Right cardiac atrium (tissue), 5 donors: ENCODE data around the gene TNFAIP1. TPM values are rescaled to one million over a fixed set of nuclear protein-coding genes. Genes with fewer than 3 reads are reported as not detected.
"Not testable (repeated sequence)": the region's sequence is repeated elsewhere in the genome, so short reads cannot be mapped to it uniquely, and the experiment has no call there.

Experiments used
- ATAC-seq, 2 donors: fragments of 200-7000 bp; cut with Tn5 transposase; one replicate each; pipeline versions ENCODE4 v1.8.0 to v1.9.1; 2020; ENCODE audit warnings: moderate library complexity in 2 of 2, mild to moderate bottlenecking in 1 of 2
- DNase-seq, 3 donors: peaks; one replicate each; pipeline ENCODE4 v3.0.0-alpha.2; 2020
- H3K27ac ChIP-seq: one replicate; pipeline ENCODE4 v1.5.1; 2013; ENCODE audit warnings: mild to moderate bottlenecking, low read length, control low read depth, moderate library complexity
- H3K27me3 ChIP-seq: one replicate; pipeline ENCODE4 v1.6.1; 2013; ENCODE audit not compliant: control insufficient read depth, insufficient read depth
- H3K4me1 ChIP-seq: one replicate; pipeline ENCODE4 v1.6.1; 2013; ENCODE audit warnings: low read length; ENCODE audit not compliant: control insufficient read depth, insufficient read depth
- H3K4me3 ChIP-seq: one replicate; pipeline ENCODE4 v1.5.1; 2013; ENCODE audit warnings: low read length, control low read depth
- H3K9me3 ChIP-seq: one replicate; pipeline ENCODE4 v1.6.1; 2013; ENCODE audit warnings: low read length; ENCODE audit not compliant: control insufficient read depth
- WGBS: extraction: QIAGEN DNeasy Blood & Tissue Kit; methylation state at CpG from one replicate; pipeline ENCODE4 v1.1.7; 2013; 5-methylcytosine and 5-hydroxymethylcytosine counted together
- intact Hi-C, 4 donors: fragments of 100-400 bp; cut with DNase I; formaldehyde crosslinking; loops; one replicate each; pipeline versions ENCODE4 v1.11.0 to v1.14.0; 2022 to 2023
- long read RNA-seq, 4 donors: library from polyadenylated mRNA; unstranded; transcript quantifications; one replicate each; pipeline ENCODE4 v2.0.0, GENCODE V29; 2020 to 2021
- polyA plus RNA-seq: library from polyadenylated mRNA; stranded (reverse); fragments of 200-250 nt; gene quantifications from one replicate; pipeline ENCODE4 v1.2.3, GENCODE V29; 2013
- total RNA-seq, 4 donors: library from RNA; stranded (reverse); fragmentation: NEBNext Ultra II Directional; extraction: Animal tissue kit (Norgen Biotek cat#: 25700); gene quantifications; one replicate each; pipeline ENCODE4 v1.2.1, GENCODE V29; 2021
- donor health status: healthy with polysubstance abuse.
- donor health status: DM: no; HTN: yes; CAD: no.
- donor health status: DM: no; HTN: no; CAD: no.
- donor health status: DM: no; HTN: yes; CAD: no; lungs with severe emphysema.
- donor health status: DM: yes; HTN: yes; CAD: no.

Gene TNFAIP1
- total RNA-seq (10 to 100 TPM; 33.3 to 72.3 (median 34.7) TPM), polyA plus RNA-seq (20.1 TPM)
- long read RNA-seq, donor 1, transcript TNFAIP1-201 (7 exons, 3,627 nt), result major isoform, 31 of 92 reads
- long read RNA-seq, donor 1, partial matches to known transcripts, result 43 of 92 reads
- long read RNA-seq, donor 1, other reads (novel, unspliced or antisense), result 18 of 92 reads
- long read RNA-seq, donor 2, transcript TNFAIP1-201 (7 exons, 3,627 nt), result major isoform, 20 of 52 reads
- long read RNA-seq, donor 2, partial matches to known transcripts, result 30 of 52 reads
- long read RNA-seq, donor 2, other reads (novel, unspliced or antisense), result 2 of 52 reads
- long read RNA-seq, donor 3, transcript TNFAIP1-201 (7 exons, 3,627 nt), result major isoform, 125 of 360 reads
- long read RNA-seq, donor 3, partial matches to known transcripts, result 218 of 360 reads
- long read RNA-seq, donor 3, other reads (novel, unspliced or antisense), result 16 of 360 reads
- long read RNA-seq, donor 4, transcript TNFAIP1-201 (7 exons, 3,627 nt), result major isoform, 21 of 59 reads
- long read RNA-seq, donor 4, partial matches to known transcripts, result 31 of 59 reads
- long read RNA-seq, donor 4, other reads (novel, unspliced or antisense), result 7 of 59 reads

- Histone ChIP-seq H3K27me3 (no peaks in the 10 kb centered on the region), H3K4me1 (peaks cover 11% of the 10 kb centered on the region), H3K4me3 (peak within 1 kb of the TSS; percentile 95), H3K9me3 (no peaks in the 10 kb centered on the region), H3K27ac (peak within 1 kb of the TSS; percentile 98)
- peak; percentile 100 for DNase-seq
- ATAC-seq, result peak; percentile 93 to 98
- WGBS, result under 1% methylated on average over 62 of the region's 62 CpGs
- intact Hi-C loops, result no loop called here
These were observed at the start of gene TNFAIP1, which contains the start of gene IFT20 for GRCh38 chr17:28335201-28335958. Gene TNFAIP1, plus strand, starts transcription at chr17:28335761. Its CDS starts 3,761 bp downstream, at chr17:28339522. Gene IFT20, minus strand, starts transcription at chr17:28335472. Its CDS starts 3,487 bp downstream, at chr17:28331985.

- WGBS, result 80% methylated on average over 2 of the region's 2 CpGs
- ATAC-seq (no peak), DNase-seq (no peak)
- no peaks in the 10 kb centered on the region for H3K9me3 ChIP-seq
- intact Hi-C loops, result no loop called here
- no peaks in the 10 kb centered on the region for H3K4me1 ChIP-seq
- no peaks in the 10 kb centered on the region for H3K27me3 ChIP-seq
- no peak overlapping the region for H3K4me3 ChIP-seq
- H3K27ac ChIP-seq, result no peak overlapping the region
These were observed 49.6 kb upstream of the TNFAIP1 start for GRCh38 chr17:28285965-28286364.

GRCh38 chr17:28290703-28291102 lies 44.9 kb upstream of the TNFAIP1 start:
- H3K9me3 ChIP-seq, result no peaks in the 10 kb centered on the region
- DNase-seq (no peak), ATAC-seq (no peak)
- H3K27ac ChIP-seq, result no peak overlapping the region
- H3K4me3 ChIP-seq, result no peak overlapping the region
- WGBS, result 58% methylated on average over 2 of the region's 2 CpGs
- H3K4me1 ChIP-seq, result no peaks in the 10 kb centered on the region
- no peaks in the 10 kb centered on the region for H3K27me3 ChIP-seq
- intact Hi-C loops, result no loop called here

DNA sequence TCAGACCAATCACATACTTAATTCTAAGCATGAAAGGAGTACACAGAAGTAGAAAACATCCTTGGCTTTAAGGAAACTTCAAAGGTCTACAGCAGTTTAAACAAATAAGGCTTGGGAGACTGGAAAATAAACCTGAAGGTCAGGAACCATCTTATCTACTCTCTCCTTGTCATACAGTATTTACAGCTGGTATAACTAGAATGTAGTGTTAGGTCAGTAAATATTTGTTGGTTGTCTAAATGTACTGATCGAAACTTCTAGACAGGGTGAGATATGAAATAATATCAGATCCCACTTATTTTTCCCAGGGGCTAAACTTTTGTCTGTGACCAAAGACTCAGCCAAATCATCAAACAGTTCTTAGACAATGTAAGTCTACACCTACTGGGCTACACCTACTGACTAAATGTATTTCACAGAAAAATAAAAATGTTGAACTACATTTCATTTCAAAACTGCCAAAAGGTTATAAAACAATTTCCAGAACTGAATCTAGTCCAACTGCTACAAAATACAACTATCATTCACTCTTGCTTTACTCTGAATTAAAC lies 43.7 kb upstream of the TNFAIP1 start:
- no peaks in the 10 kb centered on the region for H3K4me1 ChIP-seq
- no peak for ATAC-seq
- H3K4me3 ChIP-seq, result no peak overlapping the region
- intact Hi-C loops, result no loop called here
- 67% methylated on average over 1 of the region's 1 CpG for WGBS
- H3K27me3 ChIP-seq, result no peaks in the 10 kb centered on the region
- H3K27ac ChIP-seq, result no peak overlapping the region
- no peak for DNase-seq
- H3K9me3 ChIP-seq, result no peaks in the 10 kb centered on the region

DNA sequence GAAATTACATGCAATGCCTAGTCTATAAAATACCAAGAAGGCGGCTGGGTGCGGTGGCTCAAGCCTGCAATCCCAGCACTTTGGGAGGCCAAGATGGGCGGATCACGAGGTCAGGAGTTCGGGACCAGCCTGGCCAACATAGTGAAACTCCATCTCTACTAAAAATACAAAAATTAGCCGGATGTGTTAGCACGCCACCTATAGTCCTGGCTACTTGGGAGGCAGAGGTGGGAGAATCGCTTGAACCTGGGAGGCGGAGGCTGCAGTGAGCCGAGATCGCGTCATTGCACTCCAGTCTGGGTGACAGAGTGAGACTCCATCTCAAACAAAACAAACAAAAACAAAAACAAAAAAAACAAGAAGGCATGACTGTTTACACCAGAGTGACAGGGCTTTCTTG lies 42.7 kb upstream of the TNFAIP1 start:
- DNase-seq, H3K9me3 ChIP-seq, H3K4me3 ChIP-seq, H3K4me1 ChIP-seq, H3K27ac ChIP-seq, intact Hi-C loops, ATAC-seq, H3K27me3 ChIP-seq: not testable (repeated sequence)
- WGBS, result 85% methylated on average over 12 of the region's 12 CpGs

GRCh38 chr17:28293994-28294393 lies 41.6 kb upstream of the TNFAIP1 start:
- Histone ChIP-seq H3K4me3 (no peak overlapping the region), H3K4me1 (no peaks in the 10 kb centered on the region), H3K27me3 (no peaks in the 10 kb centered on the region), H3K27ac (no peak overlapping the region), H3K9me3 (no peaks in the 10 kb centered on the region)
- no peak for DNase-seq
- ATAC-seq, result no peak
- intact Hi-C loops, result no loop called here
- 83% methylated on average over 6 of the region's 6 CpGs for WGBS

- H3K9me3 ChIP-seq, result no peaks in the 10 kb centered on the region
- no peak overlapping the region for H3K4me3 ChIP-seq
- 71% methylated on average over 3 of the region's 3 CpGs for WGBS
- no peaks in the 10 kb centered on the region for H3K4me1 ChIP-seq
- no peak overlapping the region for H3K27ac ChIP-seq
- H3K27me3 ChIP-seq, result no peaks in the 10 kb centered on the region
- DNase-seq (no peak), ATAC-seq (no peak)
- intact Hi-C loops, result no loop called here
These were observed 39.6 kb upstream of the TNFAIP1 start for GRCh38 chr17:28295677-28296578.

GRCh38 chr17:28298449-28298848 lies 37.1 kb upstream of the TNFAIP1 start:
- DNase-seq (no peak), ATAC-seq (no peak)
- no peak overlapping the region for H3K4me3 ChIP-seq
- no peak overlapping the region for H3K27ac ChIP-seq
- no peaks in the 10 kb centered on the region for H3K27me3 ChIP-seq
- H3K9me3 ChIP-seq, result no peaks in the 10 kb centered on the region
- 76% methylated on average over 3 of the region's 3 CpGs for WGBS
- no peaks in the 10 kb centered on the region for H3K4me1 ChIP-seq
- intact Hi-C loops, result no loop called here

DNA sequence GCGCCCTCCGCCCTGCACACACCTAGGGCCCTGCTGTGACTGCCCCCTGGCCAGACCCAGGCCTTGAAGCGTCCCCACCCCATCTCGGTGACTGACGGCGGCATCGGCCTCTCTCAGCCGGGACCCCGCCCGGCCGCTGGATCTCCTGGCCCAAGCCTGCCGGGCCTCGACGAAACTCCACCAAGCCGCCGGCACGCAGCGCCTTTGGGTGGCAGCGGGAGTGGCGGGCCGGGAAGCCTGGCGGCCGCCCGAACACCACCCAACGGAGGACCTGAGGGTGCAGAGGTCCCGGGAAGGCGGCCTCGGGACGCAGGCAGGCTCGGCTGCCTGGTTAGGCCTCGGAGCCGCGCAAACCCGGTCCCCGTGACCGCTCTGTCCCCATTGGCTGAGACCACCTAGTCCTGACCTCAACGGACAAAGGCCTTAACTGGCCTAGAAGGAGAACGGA lies 28.6 kb upstream of the TNFAIP1 start:
- DNase-seq (peak in 1 of 3 donors; percentile 36), ATAC-seq (no peak)
- Histone ChIP-seq H3K27me3 (no peaks in the 10 kb centered on the region), H3K4me1 (no peaks in the 10 kb centered on the region), H3K9me3 (no peaks in the 10 kb centered on the region), H3K4me3 (no peak overlapping the region), H3K27ac (no peak overlapping the region)
- intact Hi-C loops, result no loop called here
- 22% methylated on average over 38 of the region's 38 CpGs for WGBS

- 89% methylated on average over 2 of the region's 2 CpGs for WGBS
These were observed 21.7 kb upstream of the TNFAIP1 start for GRCh38 chr17:28313841-28314240.

More at GRCh38 chr17:28313841-28314240, 21.7 kb upstream of the TNFAIP1 start:
- Histone ChIP-seq H3K27ac (no peak overlapping the region), H3K9me3 (no peaks in the 10 kb centered on the region), H3K27me3 (no peaks in the 10 kb centered on the region), H3K4me3 (no peak overlapping the region), H3K4me1 (peaks cover 2% of the 10 kb centered on the region)
- DNase-seq, result no peak
- intact Hi-C loops, result no loop called here
- ATAC-seq, result no peak
